ENCODE data around the gene ZNF385A. TPM values are rescaled to one million over a fixed set of nuclear protein-coding genes. Genes with fewer than 3 reads are reported as not detected.

The ZNF385A gene
- total and polyA plus RNA-seq, 4 donors: 2.5 to 4.0 (median 2.8) TPM

DNA sequence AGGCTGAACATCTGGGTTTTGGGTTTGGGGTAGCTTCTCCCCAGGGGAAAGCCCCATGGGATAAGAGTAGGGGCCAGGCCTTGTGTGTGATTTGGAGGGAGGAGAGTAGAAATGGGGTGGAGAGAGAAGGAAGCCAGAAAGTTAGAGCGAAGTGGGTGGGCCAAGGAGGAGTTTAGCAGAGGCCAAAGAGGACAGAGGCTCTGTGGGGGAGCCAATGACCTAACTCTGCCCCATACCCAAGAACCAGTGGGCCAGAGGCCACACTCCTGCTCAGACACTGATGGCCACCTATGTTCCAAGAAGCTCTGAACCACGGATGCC lies 9.3 kb downstream of the ZNF385A start:
- DNase-seq (ENCODE audit: low spot score): no peak
- Histone ChIP-seq H3K9ac (ENCODE audit: low read depth in 1 of 2, low read length in 2 of 2) (no peak overlapping the region), H3K27me3 (ENCODE audit: control insufficient read depth in 4 of 4, insufficient read depth in 4 of 4, low read length in 3 of 4) (no peaks in the 10 kb centered on the region), H3K27ac (ENCODE audit: low read depth in 1 of 2, low read length in 2 of 2) (no peak overlapping the region), H3K9me3 (ENCODE audit: control insufficient read depth in 4 of 4, low read length in 3 of 4) (no peaks in the 10 kb centered on the region), H3K4me3 (ENCODE audit: low read depth in 1 of 3, low read length in 3 of 3) (no peak overlapping the region), H3K36me3 (ENCODE audit: control insufficient read depth in 4 of 4, insufficient read depth in 3 of 4, low read depth in 1 of 4, low read length in 3 of 4) (peaks cover 0 to 8% (median 2%) of the 10 kb centered on the region in 4 donors), H3K4me1 (ENCODE audit: control insufficient read depth in 4 of 4, insufficient read depth in 4 of 4, low read length in 3 of 4) (peaks cover 5 to 13% (median 6%) of the 10 kb centered on the region in 4 donors)
- TF ChIP-seq RAD21 (IDR thresholded peaks at IDR 0.05): no peak
- TF ChIP-seq, protein P1, sequence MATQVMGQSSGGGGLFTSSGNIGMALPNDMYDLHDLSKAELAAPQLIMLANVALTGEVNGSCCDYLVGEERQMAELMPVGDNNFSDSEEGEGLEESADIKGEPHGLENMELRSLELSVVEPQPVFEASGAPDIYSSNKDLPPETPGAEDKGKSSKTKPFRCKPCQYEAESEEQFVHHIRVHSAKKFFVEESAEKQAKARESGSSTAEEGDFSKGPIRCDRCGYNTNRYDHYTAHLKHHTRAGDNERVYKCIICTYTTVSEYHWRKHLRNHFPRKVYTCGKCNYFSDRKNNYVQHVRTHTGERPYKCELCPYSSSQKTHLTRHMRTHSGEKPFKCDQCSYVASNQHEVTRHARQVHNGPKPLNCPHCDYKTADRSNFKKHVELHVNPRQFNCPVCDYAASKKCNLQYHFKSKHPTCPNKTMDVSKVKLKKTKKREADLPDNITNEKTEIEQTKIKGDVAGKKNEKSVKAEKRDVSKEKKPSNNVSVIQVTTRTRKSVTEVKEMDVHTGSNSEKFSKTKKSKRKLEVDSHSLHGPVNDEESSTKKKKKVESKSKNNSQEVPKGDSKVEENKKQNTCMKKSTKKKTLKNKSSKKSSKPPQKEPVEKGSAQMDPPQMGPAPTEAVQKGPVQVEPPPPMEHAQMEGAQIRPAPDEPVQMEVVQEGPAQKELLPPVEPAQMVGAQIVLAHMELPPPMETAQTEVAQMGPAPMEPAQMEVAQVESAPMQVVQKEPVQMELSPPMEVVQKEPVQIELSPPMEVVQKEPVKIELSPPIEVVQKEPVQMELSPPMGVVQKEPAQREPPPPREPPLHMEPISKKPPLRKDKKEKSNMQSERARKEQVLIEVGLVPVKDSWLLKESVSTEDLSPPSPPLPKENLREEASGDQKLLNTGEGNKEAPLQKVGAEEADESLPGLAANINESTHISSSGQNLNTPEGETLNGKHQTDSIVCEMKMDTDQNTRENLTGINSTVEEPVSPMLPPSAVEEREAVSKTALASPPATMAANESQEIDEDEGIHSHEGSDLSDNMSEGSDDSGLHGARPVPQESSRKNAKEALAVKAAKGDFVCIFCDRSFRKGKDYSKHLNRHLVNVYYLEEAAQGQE (IDR thresholded peaks at IDR 0.05): no peak
- TF ChIP-seq HNF4A (conservative IDR thresholded peaks at IDR 0.05): no peak
- TF ChIP-seq, protein P2, sequence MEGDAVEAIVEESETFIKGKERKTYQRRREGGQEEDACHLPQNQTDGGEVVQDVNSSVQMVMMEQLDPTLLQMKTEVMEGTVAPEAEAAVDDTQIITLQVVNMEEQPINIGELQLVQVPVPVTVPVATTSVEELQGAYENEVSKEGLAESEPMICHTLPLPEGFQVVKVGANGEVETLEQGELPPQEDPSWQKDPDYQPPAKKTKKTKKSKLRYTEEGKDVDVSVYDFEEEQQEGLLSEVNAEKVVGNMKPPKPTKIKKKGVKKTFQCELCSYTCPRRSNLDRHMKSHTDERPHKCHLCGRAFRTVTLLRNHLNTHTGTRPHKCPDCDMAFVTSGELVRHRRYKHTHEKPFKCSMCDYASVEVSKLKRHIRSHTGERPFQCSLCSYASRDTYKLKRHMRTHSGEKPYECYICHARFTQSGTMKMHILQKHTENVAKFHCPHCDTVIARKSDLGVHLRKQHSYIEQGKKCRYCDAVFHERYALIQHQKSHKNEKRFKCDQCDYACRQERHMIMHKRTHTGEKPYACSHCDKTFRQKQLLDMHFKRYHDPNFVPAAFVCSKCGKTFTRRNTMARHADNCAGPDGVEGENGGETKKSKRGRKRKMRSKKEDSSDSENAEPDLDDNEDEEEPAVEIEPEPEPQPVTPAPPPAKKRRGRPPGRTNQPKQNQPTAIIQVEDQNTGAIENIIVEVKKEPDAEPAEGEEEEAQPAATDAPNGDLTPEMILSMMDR (IDR thresholded peaks at IDR 0.05; ENCODE audit: low read depth, low read length, missing input control): no peak
- TF ChIP-seq, protein P3, sequence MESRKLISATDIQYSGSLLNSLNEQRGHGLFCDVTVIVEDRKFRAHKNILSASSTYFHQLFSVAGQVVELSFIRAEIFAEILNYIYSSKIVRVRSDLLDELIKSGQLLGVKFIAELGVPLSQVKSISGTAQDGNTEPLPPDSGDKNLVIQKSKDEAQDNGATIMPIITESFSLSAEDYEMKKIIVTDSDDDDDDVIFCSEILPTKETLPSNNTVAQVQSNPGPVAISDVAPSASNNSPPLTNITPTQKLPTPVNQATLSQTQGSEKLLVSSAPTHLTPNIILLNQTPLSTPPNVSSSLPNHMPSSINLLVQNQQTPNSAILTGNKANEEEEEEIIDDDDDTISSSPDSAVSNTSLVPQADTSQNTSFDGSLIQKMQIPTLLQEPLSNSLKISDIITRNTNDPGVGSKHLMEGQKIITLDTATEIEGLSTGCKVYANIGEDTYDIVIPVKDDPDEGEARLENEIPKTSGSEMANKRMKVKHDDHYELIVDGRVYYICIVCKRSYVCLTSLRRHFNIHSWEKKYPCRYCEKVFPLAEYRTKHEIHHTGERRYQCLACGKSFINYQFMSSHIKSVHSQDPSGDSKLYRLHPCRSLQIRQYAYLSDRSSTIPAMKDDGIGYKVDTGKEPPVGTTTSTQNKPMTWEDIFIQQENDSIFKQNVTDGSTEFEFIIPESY (IDR thresholded peaks at IDR 0.05): no peak
- no peak for TF ChIP-seq TAF1 (conservative IDR thresholded peaks at IDR 0.05)
- TF ChIP-seq, protein P4, sequence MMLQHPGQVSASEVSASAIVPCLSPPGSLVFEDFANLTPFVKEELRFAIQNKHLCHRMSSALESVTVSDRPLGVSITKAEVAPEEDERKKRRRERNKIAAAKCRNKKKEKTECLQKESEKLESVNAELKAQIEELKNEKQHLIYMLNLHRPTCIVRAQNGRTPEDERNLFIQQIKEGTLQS (IDR thresholded peaks at IDR 0.05): no peak
- TF ChIP-seq FOXA2 (IDR thresholded peaks at IDR 0.05): no peak
- TF ChIP-seq JUND (IDR thresholded peaks at IDR 0.05): no peak
- TF ChIP-seq GABPA (IDR thresholded peaks at IDR 0.05 in 1 of 2, conservative IDR thresholded peaks at IDR 0.05 in 1 of 2): no peak
- TF ChIP-seq HNF4G (IDR thresholded peaks at IDR 0.05): no peak
- no peak for TF ChIP-seq SP1 (IDR thresholded peaks at IDR 0.05)
- TF ChIP-seq RXRA (IDR thresholded peaks at IDR 0.05): no peak
- TF ChIP-seq EGR1 (IDR thresholded peaks at IDR 0.05; ENCODE audit: low read depth in 2 of 2): no peak
- TF ChIP-seq FOXA1 (IDR thresholded peaks at IDR 0.05): no peak
- TF ChIP-seq MAX (IDR thresholded peaks at IDR 0.05): no peak
- TF ChIP-seq YY1 (IDR thresholded peaks at IDR 0.05): no peak
- no peak for TF ChIP-seq NR2F2 (IDR thresholded peaks at IDR 0.05)
- WGBS: 87% methylated on average over 2 of the region's 2 CpGs
